GM19467 (cell line): Measurements from ENCODE around the gene CCDC85C.
"Not testable (repeated sequence)": the region's sequence is repeated elsewhere in the genome, so short reads cannot be mapped to it uniquely, and the experiment has no call there.

Experiments
- ATAC-seq: cut with Tn5 transposase; IDR thresholded peaks from one replicate; pipeline ENCODE4 v1.9.1; 2021; ENCODE audit warnings: mild to moderate bottlenecking, moderate library complexity; ENCODE audit not compliant: unreplicated experiment

CCDC85C gene

GRCh38 chr14:99603471-99604277, at the start of gene CCDC85C:
TSS of gene CCDC85C (minus strand) at chr14:99604207. CDS start at chr14:99603959, 248 bp downstream.
- ATAC-seq: peak; percentile 7

- no peak for ATAC-seq
Measured at GRCh38 chr14:99651953-99652746, 48.1 kb upstream of the CCDC85C start.

- no peak for ATAC-seq
Measured at GRCh38 chr14:99650189-99650588, 46.2 kb upstream of the CCDC85C start.

- ATAC-seq: no peak
Measured at GRCh38 chr14:99649643-99650042, 45.6 kb upstream of the CCDC85C start.

- ATAC-seq: no peak
Measured at GRCh38 chr14:99649219-99649618, 45.2 kb upstream of the CCDC85C start.

- ATAC-seq: no peak
Measured at GRCh38 chr14:99648027-99648784, 44.2 kb upstream of the CCDC85C start.

GRCh38 chr14:99647411-99647810, 43.4 kb upstream of the CCDC85C start:
- ATAC-seq: no peak

GRCh38 chr14:99645545-99646505, 41.8 kb upstream of the CCDC85C start:
- ATAC-seq: no peak

- no peak for ATAC-seq
Measured at GRCh38 chr14:99644723-99645544, 40.9 kb upstream of the CCDC85C start, which contains the start of gene HHIPL1. TSS of gene HHIPL1 (plus strand) at chr14:99645129. CDS start at chr14:99645208, 79 bp downstream.

- ATAC-seq: no peak
Measured at GRCh38 chr14:99644035-99644587, 40.1 kb upstream of the CCDC85C start.

- ATAC-seq: no peak
Measured at GRCh38 chr14:99643343-99643742, 39.3 kb upstream of the CCDC85C start.

- ATAC-seq: not testable (repeated sequence)
Measured at GRCh38 chr14:99642771-99643170, 38.8 kb upstream of the CCDC85C start.

GRCh38 chr14:99637624-99638023, 33.6 kb upstream of the CCDC85C start:
- ATAC-seq: no peak

GRCh38 chr14:99636487-99636886, 32.5 kb upstream of the CCDC85C start:
- no peak for ATAC-seq

GRCh38 chr14:99635116-99635515, 31.1 kb upstream of the CCDC85C start:
- ATAC-seq: no peak

- ATAC-seq: no peak
Measured at GRCh38 chr14:99634443-99634842, 30.4 kb upstream of the CCDC85C start.

GRCh38 chr14:99633918-99634317, 29.9 kb upstream of the CCDC85C start:
- no peak for ATAC-seq

GRCh38 chr14:99633141-99633540, 29.1 kb upstream of the CCDC85C start:
- no peak for ATAC-seq
